ENCODE measurements around the gene WARS2. TPM values are rescaled to one million over a fixed set of nuclear protein-coding genes. Genes with fewer than 3 reads are reported as not detected.

Gene WARS2
- total RNA-seq, 1 donor from 2014 or later: 20.2 TPM

DNA sequence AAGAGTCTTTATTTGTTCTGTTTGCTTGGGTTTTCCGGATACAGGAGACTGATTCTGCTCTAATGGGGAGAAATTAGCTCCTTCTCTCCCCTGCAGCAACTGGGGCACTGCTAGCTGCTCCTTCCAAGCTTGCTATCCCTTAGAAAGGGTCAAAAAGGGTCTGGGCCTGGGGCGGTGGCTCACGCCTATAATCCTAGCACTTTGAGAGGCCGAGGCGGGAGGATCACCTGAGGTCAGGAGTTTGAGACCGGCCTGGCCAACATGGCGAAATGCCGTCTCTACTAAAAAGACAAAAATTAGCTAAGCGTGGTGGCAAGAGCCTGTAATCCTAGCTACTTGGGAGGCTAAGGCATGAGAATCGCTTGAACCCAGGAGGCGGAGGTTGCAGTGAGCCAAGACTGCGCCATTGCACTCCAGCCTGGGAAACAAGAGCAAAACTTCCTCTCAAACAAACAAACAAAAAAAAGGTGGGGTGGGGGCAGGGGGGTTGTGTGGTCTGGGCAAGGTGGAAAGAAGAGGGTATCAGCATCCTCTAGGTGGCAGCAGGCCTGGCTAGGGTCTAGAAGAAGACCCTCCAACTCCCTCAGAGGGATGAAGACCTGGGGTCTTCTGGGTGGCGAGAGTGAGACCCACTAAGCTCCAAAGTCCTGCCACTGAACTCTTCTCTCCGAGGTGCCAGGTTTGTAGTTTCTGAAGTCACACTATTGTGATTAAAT is 136.9 kb downstream of the WARS2 start:
- Mint-ChIP-seq H3K27me3 (peaks cover 78% of the 10 kb centered on the region), H3K9me3 (peaks cover 11% of the 10 kb centered on the region), H3K4me1 (peaks cover 10% of the 10 kb centered on the region), H3K27ac (no peak overlapping the region), H3K36me3 (ENCODE audit: low read depth) (peaks cover 7% of the 10 kb centered on the region), H3K4me3 (no peak overlapping the region)
- no peak for DNase-seq
- intact Hi-C loops (cut with micrococcal nuclease): no loop called here

- intact Hi-C loops (cut with micrococcal nuclease): no loop called here
- Mint-ChIP-seq H3K9me3 (peaks cover 16% of the 10 kb centered on the region), H3K27ac (peak overlapping the region; percentile 65), H3K27me3 (peaks cover 81% of the 10 kb centered on the region), H3K4me1 (peaks cover 7% of the 10 kb centered on the region), H3K4me3 (peak overlapping the region; percentile 35), H3K36me3 (ENCODE audit: low read depth) (peaks cover 5% of the 10 kb centered on the region)
- peak; percentile 46 for DNase-seq
Observed at GRCh38 chr1:119002028-119002686, 138.3 kb downstream of the WARS2 start.

DNA sequence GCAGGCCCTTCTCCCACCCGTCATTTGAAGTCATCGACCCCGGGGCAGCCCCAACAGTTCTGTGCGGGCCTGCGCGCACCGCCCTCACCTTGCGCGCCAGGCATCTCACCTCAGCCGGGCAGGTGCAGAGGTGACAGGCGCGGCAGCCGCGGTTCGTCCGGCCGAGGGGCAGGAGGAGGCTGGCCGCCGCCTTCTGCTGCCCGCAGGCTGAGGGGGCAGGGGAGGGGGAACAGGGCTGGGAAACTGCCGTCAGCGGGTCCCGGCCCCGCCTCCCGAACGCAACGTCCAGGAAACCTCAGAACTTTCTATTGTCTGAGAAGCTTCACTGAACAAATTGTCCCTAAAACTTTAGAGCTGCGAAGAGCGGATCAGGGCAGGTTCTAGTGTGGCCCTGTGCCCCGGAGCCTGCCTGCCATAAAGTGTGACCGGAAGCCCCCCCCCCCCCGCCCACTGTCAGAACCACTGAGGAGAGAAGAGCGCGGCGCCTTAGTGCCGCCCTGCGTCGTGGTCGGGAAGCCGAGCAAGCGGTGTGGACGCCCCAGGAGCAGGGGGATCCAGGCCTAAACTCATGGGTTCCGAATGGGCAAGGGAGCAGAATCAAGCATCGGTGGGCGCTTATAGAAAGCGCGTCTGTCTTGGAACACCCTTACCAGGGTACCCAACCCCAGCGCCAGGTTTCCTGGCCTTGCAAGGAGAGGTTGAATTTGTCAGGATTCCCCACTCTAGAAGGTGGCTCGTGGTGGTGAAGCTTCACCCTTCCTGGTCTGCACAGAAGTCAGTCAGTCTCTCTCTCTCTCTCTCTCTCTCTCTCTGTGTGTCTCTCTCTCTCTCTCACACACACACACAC is 139.0 kb downstream of the WARS2 start:
- Mint-ChIP-seq H3K9me3 (peaks cover 16% of the 10 kb centered on the region), H3K4me1 (peaks cover 7% of the 10 kb centered on the region), H3K27ac (peak overlapping the region; percentile 65), H3K36me3 (ENCODE audit: low read depth) (peaks cover 4% of the 10 kb centered on the region), H3K4me3 (peak overlapping the region; percentile 35), H3K27me3 (peaks cover 79% of the 10 kb centered on the region)
- intact Hi-C loops (cut with micrococcal nuclease): no loop called here
- peak; percentile 29 for DNase-seq

- Mint-ChIP-seq H3K36me3 (ENCODE audit: low read depth) (no peaks in the 10 kb centered on the region), H3K27ac (no peak overlapping the region), H3K9me3 (peaks cover 13% of the 10 kb centered on the region), H3K4me3 (no peak overlapping the region), H3K4me1 (peaks cover 6% of the 10 kb centered on the region), H3K27me3 (peaks cover 74% of the 10 kb centered on the region)
- intact Hi-C loops (cut with micrococcal nuclease): no loop called here
- no peak for DNase-seq
Observed at GRCh38 chr1:119000371-119001180, 139.9 kb downstream of the WARS2 start.

GRCh38 chr1:118999348-119000071 is 140.9 kb downstream of the WARS2 start:
- no peak overlapping the region for H3K4me3 Mint-ChIP-seq
- no peaks in the 10 kb centered on the region for H3K36me3 Mint-ChIP-seq (ENCODE audit: low read depth)
- peaks cover 12% of the 10 kb centered on the region for H3K9me3 Mint-ChIP-seq
- peaks cover 74% of the 10 kb centered on the region for H3K27me3 Mint-ChIP-seq
- no peak for DNase-seq
- no peak overlapping the region for H3K27ac Mint-ChIP-seq
- H3K4me1 Mint-ChIP-seq: peaks cover 6% of the 10 kb centered on the region
- intact Hi-C loops (cut with micrococcal nuclease): no loop called here

- no peak overlapping the region for H3K27ac Mint-ChIP-seq
- DNase-seq: no peak
- peaks cover 12% of the 10 kb centered on the region for H3K9me3 Mint-ChIP-seq
- H3K4me3 Mint-ChIP-seq: no peak overlapping the region
- peaks cover 2% of the 10 kb centered on the region for H3K36me3 Mint-ChIP-seq (ENCODE audit: low read depth)
- peaks cover 73% of the 10 kb centered on the region for H3K27me3 Mint-ChIP-seq
- peaks cover 6% of the 10 kb centered on the region for H3K4me1 Mint-ChIP-seq
- intact Hi-C loops (cut with micrococcal nuclease): no loop called here
Observed at GRCh38 chr1:118998171-118998570, 142.3 kb downstream of the WARS2 start.

DNA sequence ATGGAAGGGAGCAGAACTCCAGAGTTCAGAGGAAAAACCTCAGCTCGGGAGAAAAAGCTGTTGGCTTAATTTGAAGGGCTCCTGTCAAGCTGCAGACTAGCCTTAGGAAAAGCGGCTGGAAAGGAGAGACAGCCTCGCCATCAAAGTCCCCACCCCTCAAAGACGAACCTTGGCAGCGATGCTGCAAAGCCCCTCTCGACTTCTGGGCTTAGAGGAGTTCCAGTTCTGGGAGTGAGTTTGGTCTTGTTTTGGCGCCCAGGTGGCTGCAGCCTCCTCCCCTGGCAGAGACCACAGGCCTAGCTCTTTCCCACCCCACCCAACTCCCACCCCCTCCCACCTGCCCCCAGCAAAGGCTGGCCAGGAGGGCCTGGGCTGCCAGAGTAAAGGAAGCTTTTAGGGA is 143.2 kb downstream of the WARS2 start:
- Mint-ChIP-seq H3K4me3 (no peak overlapping the region), H3K27me3 (peaks cover 68% of the 10 kb centered on the region), H3K9me3 (peaks cover 14% of the 10 kb centered on the region), H3K27ac (no peak overlapping the region), H3K36me3 (ENCODE audit: low read depth) (peaks cover 4% of the 10 kb centered on the region), H3K4me1 (peaks cover 6% of the 10 kb centered on the region)
- intact Hi-C loops (cut with micrococcal nuclease): no loop called here
- no peak for DNase-seq

GRCh38 chr1:118995312-118996016 is 145.0 kb downstream of the WARS2 start:
- Mint-ChIP-seq H3K4me1 (peaks cover 3% of the 10 kb centered on the region), H3K36me3 (ENCODE audit: low read depth) (peaks cover 6% of the 10 kb centered on the region), H3K27me3 (peaks cover 75% of the 10 kb centered on the region), H3K27ac (no peak overlapping the region), H3K4me3 (no peak overlapping the region), H3K9me3 (peaks cover 17% of the 10 kb centered on the region)
- intact Hi-C loops (cut with micrococcal nuclease): no loop called here
- DNase-seq: no peak

GRCh38 chr1:118993700-118994026 is 146.8 kb downstream of the WARS2 start:
- peak overlapping the region; percentile 52 for H3K27ac Mint-ChIP-seq
- no peak for DNase-seq
- H3K4me1 Mint-ChIP-seq: peaks cover 3% of the 10 kb centered on the region
- H3K9me3 Mint-ChIP-seq: peaks cover 21% of the 10 kb centered on the region
- intact Hi-C loops (cut with micrococcal nuclease): no loop called here
- H3K27me3 Mint-ChIP-seq: peaks cover 76% of the 10 kb centered on the region
- peaks cover 6% of the 10 kb centered on the region for H3K36me3 Mint-ChIP-seq (ENCODE audit: low read depth)
- H3K4me3 Mint-ChIP-seq: no peak overlapping the region

- DNase-seq: no peak
- peaks cover 76% of the 10 kb centered on the region for H3K27me3 Mint-ChIP-seq
- H3K27ac Mint-ChIP-seq: no peak overlapping the region
- peaks cover 3% of the 10 kb centered on the region for H3K4me1 Mint-ChIP-seq
- peaks cover 18% of the 10 kb centered on the region for H3K9me3 Mint-ChIP-seq
- H3K4me3 Mint-ChIP-seq: no peak overlapping the region
- intact Hi-C loops (cut with micrococcal nuclease): no loop called here
- H3K36me3 Mint-ChIP-seq (ENCODE audit: low read depth): peaks cover 6% of the 10 kb centered on the region
Observed at GRCh38 chr1:118992868-118993699, 147.4 kb downstream of the WARS2 start.

- Mint-ChIP-seq H3K27ac (peak overlapping the region; percentile 79), H3K4me3 (no peak overlapping the region), H3K36me3 (ENCODE audit: low read depth) (peaks cover 6% of the 10 kb centered on the region), H3K27me3 (peaks cover 73% of the 10 kb centered on the region), H3K4me1 (peaks cover 3% of the 10 kb centered on the region), H3K9me3 (peaks cover 14% of the 10 kb centered on the region)
- intact Hi-C loops (cut with micrococcal nuclease): no loop called here
- no peak for DNase-seq
Observed at GRCh38 chr1:118992237-118992825, 148.1 kb downstream of the WARS2 start.

- Mint-ChIP-seq H3K36me3 (ENCODE audit: low read depth) (peaks cover 7% of the 10 kb centered on the region), H3K4me1 (peaks cover 6% of the 10 kb centered on the region), H3K9me3 (peaks cover 21% of the 10 kb centered on the region), H3K27me3 (peaks cover 77% of the 10 kb centered on the region), H3K4me3 (no peak overlapping the region), H3K27ac (no peak overlapping the region)
- no peak for DNase-seq
- intact Hi-C loops (cut with micrococcal nuclease): no loop called here
Observed at GRCh38 chr1:118991448-118991847, 149.0 kb downstream of the WARS2 start.

Measured in activated CD4-positive, alpha-beta T cell treated with anti-CD3 and anti-CD28 coated beads, Interleukin-2, amount 10 ng/mL, durations not matched to agents 24 days and 14 days (primary cell).